ENCODE results near the gene ZNF641. TPM values are rescaled to one million over a fixed set of nuclear protein-coding genes. Genes with fewer than 3 reads are reported as not detected.

The ZNF641 gene
- total RNA-seq, 1 experiment from 2014 or later: 11.2 TPM

GRCh38 chr12:48302161-48302911, 48.4 kb downstream of the ZNF641 start:
- DNase-seq: no peak
- H3K4me3 ChIP-seq: no peak overlapping the region
- H3K27ac ChIP-seq: no peak overlapping the region

GRCh38 chr12:48300774-48301173, 49.9 kb downstream of the ZNF641 start:
- no peak overlapping the region for H3K27ac ChIP-seq
- H3K27me3 ChIP-seq: peaks cover 1% of the 10 kb centered on the region
- H3K4me1 ChIP-seq: no peaks in the 10 kb centered on the region
- no peak overlapping the region for H3K4me3 ChIP-seq
- no peaks in the 10 kb centered on the region for H3K36me3 ChIP-seq
- DNase-seq: no peak
- H3K9me3 ChIP-seq (replicated peaks): no peaks in the 10 kb centered on the region

More at GRCh38 chr12:48302161-48302911, 48.4 kb downstream of the ZNF641 start:
- H3K27me3 ChIP-seq: peaks cover 1% of the 10 kb centered on the region; the same call in 1 of the 2 replicates
- H3K36me3 ChIP-seq: no peaks in the 10 kb centered on the region
- H3K4me1 ChIP-seq: no peaks in the 10 kb centered on the region
- H3K9me3 ChIP-seq (replicated peaks): no peaks in the 10 kb centered on the region

- Histone ChIP-seq H3K27ac (no peak overlapping the region), H3K36me3 (no peaks in the 10 kb centered on the region)
- no peak for DNase-seq
These were observed 54.0 kb downstream of the ZNF641 start for GRCh38 chr12:48296586-48297282.

GRCh38 chr12:48292040-48292439, 58.7 kb downstream of the ZNF641 start:
- H3K27ac ChIP-seq: no peak overlapping the region
- H3K36me3 ChIP-seq: no peaks in the 10 kb centered on the region
- DNase-seq: no peak
- peaks cover 3% of the 10 kb centered on the region; the same call in 1 of the 2 replicates for H3K9me3 ChIP-seq (replicated peaks)
- peaks cover 23% of the 10 kb centered on the region for H3K27me3 ChIP-seq
- no peak overlapping the region for H3K4me3 ChIP-seq
- H3K4me1 ChIP-seq: no peaks in the 10 kb centered on the region

More at GRCh38 chr12:48296586-48297282, 54.0 kb downstream of the ZNF641 start:
- H3K27me3 ChIP-seq: peaks cover 11% of the 10 kb centered on the region; the same call in 1 of the 2 replicates
- H3K9me3 ChIP-seq (replicated peaks): peaks cover 3% of the 10 kb centered on the region; the same call in 1 of the 2 replicates
- H3K4me1 ChIP-seq: no peaks in the 10 kb centered on the region
- no peak overlapping the region for H3K4me3 ChIP-seq

GRCh38 chr12:48291511-48291910, 59.2 kb downstream of the ZNF641 start:
- no peaks in the 10 kb centered on the region for H3K4me1 ChIP-seq
- peaks cover 23% of the 10 kb centered on the region for H3K27me3 ChIP-seq
- H3K36me3 ChIP-seq: no peaks in the 10 kb centered on the region
- H3K9me3 ChIP-seq (replicated peaks): peaks cover 3% of the 10 kb centered on the region; the same call in 1 of the 2 replicates
- H3K27ac ChIP-seq: no peak overlapping the region
- H3K4me3 ChIP-seq: no peak overlapping the region
- no peak for DNase-seq

- H3K27ac ChIP-seq: no peak overlapping the region
- peaks cover 17% of the 10 kb centered on the region for H3K27me3 ChIP-seq
- H3K36me3 ChIP-seq: no peaks in the 10 kb centered on the region
- no peak for DNase-seq
- no peaks in the 10 kb centered on the region for H3K4me1 ChIP-seq
- no peak overlapping the region for H3K4me3 ChIP-seq
- no peaks in the 10 kb centered on the region for H3K9me3 ChIP-seq (replicated peaks)
These were observed 62.1 kb downstream of the ZNF641 start for GRCh38 chr12:48288387-48289268.

Other genes with a start within 250 kb of the ZNF641 start
- gene SENP1, start 244.8 kb downstream of the ZNF641 start, total RNA-seq (2014; rRNA removed; shearing (Covaris generic)): 53.6 and 53.9 TPM in 2 replicates
- 64.4 and 69.3 TPM in 2 replicates for gene PFKM, start 231.6 kb downstream of the ZNF641 start, total RNA-seq (2014; rRNA removed; shearing (Covaris generic))
- 29.1 and 31.2 TPM in 2 replicates for gene ASB8, start 193.4 kb downstream of the ZNF641 start, total RNA-seq (2014; rRNA removed; shearing (Covaris generic))
- 5.1 and 5.6 TPM in 2 replicates for gene CCDC184, start 167.3 kb downstream of the ZNF641 start, total RNA-seq (2014; rRNA removed; shearing (Covaris generic))
- not detected in 2 replicates for gene OR10AD1, start 147.6 kb downstream of the ZNF641 start, total RNA-seq (2014; rRNA removed; shearing (Covaris generic))
- 0.18 TPM in 1 of 2 replicates, not detected in the other for gene ANP32D, start 121.6 kb upstream of the ZNF641 start, total RNA-seq (2014; rRNA removed; shearing (Covaris generic))
- gene C12orf54, start 131.6 kb upstream of the ZNF641 start, total RNA-seq (2014; rRNA removed; shearing (Covaris generic)): 0.23 and 0.34 TPM in 2 replicates
- not detected in 2 replicates for gene OR8S1, start 174.7 kb upstream of the ZNF641 start, total RNA-seq (2014; rRNA removed; shearing (Covaris generic))
- gene LALBA, start 219.1 kb upstream of the ZNF641 start, total RNA-seq (2014; rRNA removed; shearing (Covaris generic)): not detected in 2 replicates